ENCODE measurements around the gene BTBD17.

BTBD17 gene

GRCh38 chr17:74342224-74342623, 19.4 kb downstream of the BTBD17 start:
- TF ChIP-seq FOXP2 (optimal IDR thresholded peaks at IDR 0.05; ENCODE audit: borderline replicate concordance, extremely low read depth, extremely low read length, insufficient read depth) (no peak), SIN3A (IDR thresholded peaks at IDR 0.05; ENCODE audit: borderline replicate concordance, insufficient read depth, low read length) (no peak), TAF1 (IDR thresholded peaks at IDR 0.05; ENCODE audit: borderline replicate concordance, insufficient read depth, low read length) (no peak), POLR2AphosphoS5 (IDR thresholded peaks at IDR 0.05; ENCODE audit: low read depth, low read length) (no peak)
- TF ChIP-seq, protein P1, sequence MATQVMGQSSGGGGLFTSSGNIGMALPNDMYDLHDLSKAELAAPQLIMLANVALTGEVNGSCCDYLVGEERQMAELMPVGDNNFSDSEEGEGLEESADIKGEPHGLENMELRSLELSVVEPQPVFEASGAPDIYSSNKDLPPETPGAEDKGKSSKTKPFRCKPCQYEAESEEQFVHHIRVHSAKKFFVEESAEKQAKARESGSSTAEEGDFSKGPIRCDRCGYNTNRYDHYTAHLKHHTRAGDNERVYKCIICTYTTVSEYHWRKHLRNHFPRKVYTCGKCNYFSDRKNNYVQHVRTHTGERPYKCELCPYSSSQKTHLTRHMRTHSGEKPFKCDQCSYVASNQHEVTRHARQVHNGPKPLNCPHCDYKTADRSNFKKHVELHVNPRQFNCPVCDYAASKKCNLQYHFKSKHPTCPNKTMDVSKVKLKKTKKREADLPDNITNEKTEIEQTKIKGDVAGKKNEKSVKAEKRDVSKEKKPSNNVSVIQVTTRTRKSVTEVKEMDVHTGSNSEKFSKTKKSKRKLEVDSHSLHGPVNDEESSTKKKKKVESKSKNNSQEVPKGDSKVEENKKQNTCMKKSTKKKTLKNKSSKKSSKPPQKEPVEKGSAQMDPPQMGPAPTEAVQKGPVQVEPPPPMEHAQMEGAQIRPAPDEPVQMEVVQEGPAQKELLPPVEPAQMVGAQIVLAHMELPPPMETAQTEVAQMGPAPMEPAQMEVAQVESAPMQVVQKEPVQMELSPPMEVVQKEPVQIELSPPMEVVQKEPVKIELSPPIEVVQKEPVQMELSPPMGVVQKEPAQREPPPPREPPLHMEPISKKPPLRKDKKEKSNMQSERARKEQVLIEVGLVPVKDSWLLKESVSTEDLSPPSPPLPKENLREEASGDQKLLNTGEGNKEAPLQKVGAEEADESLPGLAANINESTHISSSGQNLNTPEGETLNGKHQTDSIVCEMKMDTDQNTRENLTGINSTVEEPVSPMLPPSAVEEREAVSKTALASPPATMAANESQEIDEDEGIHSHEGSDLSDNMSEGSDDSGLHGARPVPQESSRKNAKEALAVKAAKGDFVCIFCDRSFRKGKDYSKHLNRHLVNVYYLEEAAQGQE (IDR thresholded peaks at IDR 0.05; ENCODE audit: insufficient read depth in 1 of 2, low read depth in 2 of 2, low read length in 2 of 2), result no peak

DNA sequence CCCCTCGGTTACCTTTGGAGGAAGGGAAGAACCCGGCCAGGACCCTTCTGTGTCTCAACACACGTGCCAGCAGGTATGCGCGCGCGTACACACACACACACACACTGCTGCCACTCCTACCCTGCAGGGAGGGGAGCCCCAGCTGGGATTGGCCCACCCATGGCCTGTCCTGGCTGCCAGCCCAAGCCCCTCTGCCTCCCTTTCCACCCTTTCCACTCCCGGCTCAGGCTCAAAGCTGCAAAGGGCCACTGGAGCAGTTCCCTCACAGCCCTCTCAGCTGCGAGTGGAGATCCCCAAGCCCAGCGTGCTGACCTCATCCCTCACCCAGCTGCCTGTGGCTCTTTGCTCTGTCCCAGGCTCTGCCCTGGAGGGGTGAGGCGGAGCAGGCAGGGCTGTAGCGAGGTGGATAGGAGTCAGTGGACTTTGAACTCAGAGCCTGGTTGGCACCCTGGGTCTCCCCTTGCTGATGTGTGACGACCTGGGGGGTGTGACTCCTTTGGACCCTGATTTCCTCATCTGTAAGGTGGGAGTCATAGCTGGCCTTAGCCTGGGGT, 21.1 kb downstream of the BTBD17 start:
- TF ChIP-seq SIN3A (IDR thresholded peaks at IDR 0.05; ENCODE audit: borderline replicate concordance, insufficient read depth, low read length), result no peak
- TF ChIP-seq FOXP2 (optimal IDR thresholded peaks at IDR 0.05; ENCODE audit: borderline replicate concordance, extremely low read depth, extremely low read length, insufficient read depth), result no peak
- TF ChIP-seq, protein P1 (IDR thresholded peaks at IDR 0.05; ENCODE audit: insufficient read depth in 1 of 2, low read depth in 2 of 2, low read length in 2 of 2), result no peak

DNA sequence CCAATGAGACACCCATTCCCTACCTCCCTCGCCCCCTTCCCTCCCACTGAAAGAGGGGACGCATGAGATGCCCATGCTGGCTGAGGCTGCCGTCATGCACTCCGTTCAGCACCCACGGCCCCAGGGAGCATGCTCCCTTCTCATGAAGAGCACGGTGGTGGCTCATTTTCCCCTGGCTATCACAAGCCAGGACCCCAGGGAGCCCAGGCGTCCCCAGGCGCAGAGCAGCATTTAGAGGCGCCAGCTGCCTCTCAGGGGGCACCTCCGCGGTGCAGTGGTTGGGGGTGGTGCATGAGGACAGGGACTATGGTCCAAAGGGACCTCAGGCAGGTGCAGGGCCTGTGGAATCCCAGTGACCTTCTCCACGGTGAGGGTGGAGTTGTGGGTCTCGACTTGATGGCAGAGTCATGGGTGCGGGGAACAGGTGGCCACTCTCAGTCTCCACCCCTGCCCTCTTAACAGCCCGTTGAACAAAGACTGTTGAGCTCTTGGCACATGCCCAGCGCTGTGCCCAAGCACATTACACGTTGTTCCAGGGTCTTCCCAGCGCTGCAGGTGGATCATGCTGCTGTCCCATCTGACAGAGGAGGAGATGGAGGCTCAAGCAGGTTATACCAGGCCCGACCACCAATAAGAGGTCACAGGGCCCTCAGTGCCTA, 22.0 kb downstream of the BTBD17 start:
- TF ChIP-seq FOXP2 (optimal IDR thresholded peaks at IDR 0.05; ENCODE audit: borderline replicate concordance, extremely low read depth, extremely low read length, insufficient read depth) (no peak), TAF1 (IDR thresholded peaks at IDR 0.05; ENCODE audit: borderline replicate concordance, insufficient read depth, low read length) (no peak), SIN3A (IDR thresholded peaks at IDR 0.05; ENCODE audit: borderline replicate concordance, insufficient read depth, low read length) (no peak), POLR2AphosphoS5 (IDR thresholded peaks at IDR 0.05; ENCODE audit: low read depth, low read length) (no peak)
- TF ChIP-seq, protein P1 (IDR thresholded peaks at IDR 0.05; ENCODE audit: insufficient read depth in 1 of 2, low read depth in 2 of 2, low read length in 2 of 2), result no peak

- no peak for TF ChIP-seq TAF1 (IDR thresholded peaks at IDR 0.05; ENCODE audit: borderline replicate concordance, insufficient read depth, low read length)
- TF ChIP-seq, protein P1 (IDR thresholded peaks at IDR 0.05; ENCODE audit: insufficient read depth in 1 of 2, low read depth in 2 of 2, low read length in 2 of 2), result no peak
- TF ChIP-seq FOXP2 (optimal IDR thresholded peaks at IDR 0.05; ENCODE audit: borderline replicate concordance, extremely low read depth, extremely low read length, insufficient read depth), result no peak
- no peak for TF ChIP-seq POLR2AphosphoS5 (IDR thresholded peaks at IDR 0.05; ENCODE audit: low read depth, low read length)
- no peak for TF ChIP-seq SIN3A (IDR thresholded peaks at IDR 0.05; ENCODE audit: borderline replicate concordance, insufficient read depth, low read length)
Measured at GRCh38 chr17:74337834-74338500, 23.7 kb downstream of the BTBD17 start.
